A549 (cell line): ENCODE measurements around the gene FRMD3. TPM values are rescaled to one million over a fixed set of nuclear protein-coding genes. Genes with fewer than 3 reads are reported as not detected.

Experiments used
- ATAC-seq, 2 experiments: fragments of 200-7000 bp in 1 of 2; fragments of >200 bp in 1 of 2; cut with Nextera tagmentation in 1 of 2; cut with Tn5 transposase in 1 of 2; 3 replicates each; pipeline versions ENCODE4 v1.8.0 to v1.9.1; 2018 to 2020; ENCODE audit warnings: mild to moderate bottlenecking in 1 of 2, moderate library complexity in 1 of 2
- CTCF ChIA-PET: fragments of 300-600 bp; sonication (Branson Sonifier 250); formaldehyde crosslinking; extraction: SDS; loops from one replicate; lab custom pipeline; 2021; ENCODE audit warnings: antibody characterized with exemption, inconsistent platforms; lab: Yijun Ruan, JAX
- POLR2A ChIA-PET: fragments of 350-600 bp; formaldehyde crosslinking; extraction: SDS; loops from one replicate; lab custom pipeline; 2021; ENCODE audit warnings: antibody characterized with exemption, inconsistent platforms; lab: Yijun Ruan, JAX
- DNase-seq, 2 experiments: peaks; one replicate each; pipeline versions ENCODE4 v3.0.0 to v3.0.0-alpha.2; 2011 to 2016; ENCODE audit warnings: low read depth in 1 of 2, low spot score in 1 of 2
- FAIRE-seq: peaks from 2 replicates; lab custom pipeline; 2011; peaks lifted over from hg19 to GRCh38; lab: Jason Lieb, UNC
- H3K27ac ChIP-seq, 2 experiments: fragments of >200 bp; sonication (Bioruptor Twin); formaldehyde crosslinking; 3 replicates each; pipeline ENCODE4 v1.5.1; 2016 to 2017
- H3K4me1 ChIP-seq: fragments of >200 bp; sonication (Bioruptor Twin); formaldehyde crosslinking; 3 replicates; pipeline ENCODE4 v1.6.1; 2016
- H3K4me2 ChIP-seq: fragments of >200 bp; sonication (Bioruptor Twin); formaldehyde crosslinking; 3 replicates; pipeline ENCODE4 v1.6.1; 2016
- H3K4me3 ChIP-seq: fragments of >200 bp; sonication (Bioruptor Twin); formaldehyde crosslinking; 3 replicates; pipeline ENCODE4 v1.5.1; 2016
- H3K9me3 ChIP-seq: fragments of >200 bp; sonication (Bioruptor Twin); formaldehyde crosslinking; 3 replicates; pipeline ENCODE4 v1.6.1; 2016
- BCL3 ChIP-seq: fragments of >200 bp; sonication (Bioruptor Twin); formaldehyde crosslinking; IDR thresholded peaks from 3 replicates; pipeline ENCODE4 v1.6.1; 2016
- CEBPB ChIP-seq, 2 experiments: fragments of >200 bp in 1 of 2; sonication (Bioruptor Twin) in 1 of 2; formaldehyde crosslinking in 1 of 2; IDR thresholded peaks; 2 replicates each; pipeline ENCODE4 v1.6.1; 2012 to 2016
- CHD4 ChIP-seq: fragments of 200-600 bp; sonication (generic); IDR thresholded peaks from 2 replicates; pipeline ENCODE4 v1.6.1; 2016; ENCODE audit warnings: antibody characterized with exemption, mild to moderate bottlenecking, borderline replicate concordance
- E2F6 ChIP-seq: IDR thresholded peaks from 2 replicates; pipeline ENCODE4 v1.6.1; 2012; ENCODE audit warnings: low read depth, borderline replicate concordance
- EHMT2 ChIP-seq: fragments of 200-600 bp; sonication (generic); IDR thresholded peaks from 2 replicates; pipeline ENCODE4 v1.6.1; 2016; ENCODE audit warnings: antibody characterized with exemption, low read depth, mild to moderate bottlenecking, moderate library complexity
- ESRRA ChIP-seq: fragments of 150-350 bp; IDR thresholded peaks from 2 replicates; pipeline ENCODE4 v1.6.1; 2014; ENCODE audit warnings: mild to moderate bottlenecking, low read length, borderline replicate concordance
- FOSL2 ChIP-seq, 2 experiments: fragments of 450-650 bp in 1 of 2; fragments of >200 bp in 1 of 2; sonication (Bioruptor Twin) in 1 of 2; formaldehyde crosslinking; IDR thresholded peaks; 2 replicates each; pipeline versions ENCODE4 v1.5.0 to v1.6.1; 2016 to 2020; ENCODE audit warnings: mild to moderate bottlenecking in 1 of 2, moderate library complexity in 1 of 2
- GATA3 ChIP-seq: IDR thresholded peaks from 2 replicates; pipeline ENCODE4 v1.6.1; 2012; ENCODE audit warnings: borderline replicate concordance
- HES2 ChIP-seq: fragments of >200 bp; sonication (Bioruptor Twin); formaldehyde crosslinking; IDR thresholded peaks from 2 replicates; pipeline ENCODE4 v1.6.1; 2016
- HOXA7 ChIP-seq: fragments of 250-450 bp; sonication (Bioruptor Pico); IDR thresholded peaks from 2 replicates; pipeline ENCODE4 v1.5.0; 2020; ENCODE audit warnings: mild to moderate bottlenecking, moderate library complexity
- HOXB5 ChIP-seq: fragments of 250-450 bp; sonication (Bioruptor Pico); IDR thresholded peaks from 2 replicates; pipeline ENCODE4 v1.5.0; 2020; ENCODE audit warnings: mild to moderate bottlenecking, moderate library complexity
- KDM1A ChIP-seq: fragments of 200-600 bp; sonication (generic); IDR thresholded peaks from 2 replicates; pipeline ENCODE4 v1.6.1; 2016; ENCODE audit warnings: low read depth, mild to moderate bottlenecking
- KDM5A ChIP-seq: fragments of 200-600 bp; sonication (generic); IDR thresholded peaks from 2 replicates; pipeline ENCODE4 v1.6.1; 2016; ENCODE audit warnings: antibody characterized with exemption, mild to moderate bottlenecking
- MAZ ChIP-seq: fragments of 150-350 bp; IDR thresholded peaks from 2 replicates; pipeline ENCODE4 v1.6.1; 2014; ENCODE audit warnings: antibody characterized with exemption, low read depth, low read length, borderline replicate concordance
- MYC ChIP-seq: IDR thresholded peaks from 2 replicates; pipeline ENCODE4 v1.6.1; 2012; ENCODE audit warnings: mild to moderate bottlenecking, inconsistent platforms, low read length, improper control_type of control experiment, borderline replicate concordance
- PBX3 ChIP-seq: IDR thresholded peaks from 2 replicates; pipeline ENCODE4 v1.6.1; 2012
- POLR2A ChIP-seq: IDR thresholded peaks from 2 replicates; pipeline ENCODE4 v1.6.1; 2012; ENCODE audit warnings: mild to moderate bottlenecking, low read length
- RAD21 ChIP-seq, 2 experiments: fragments of >200 bp in 1 of 2; sonication (Bioruptor Twin) in 1 of 2; formaldehyde crosslinking in 1 of 2; IDR thresholded peaks in 1 of 2; conservative IDR thresholded peaks in 1 of 2; 2 replicates in 1 of 2; 3 replicates in 1 of 2; pipeline ENCODE4 v1.6.1; 2012 to 2018; ENCODE audit warnings: inconsistent platforms in 1 of 2
- RARB ChIP-seq: fragments of 250-450 bp; sonication (Bioruptor Pico); IDR thresholded peaks from 2 replicates; pipeline ENCODE4 v1.8.0; 2021; ENCODE audit warnings: mild to moderate bottlenecking, moderate library complexity
- RCOR1 ChIP-seq: fragments of 150-350 bp; IDR thresholded peaks from 2 replicates; pipeline ENCODE4 v1.6.1; 2014; ENCODE audit warnings: antibody characterized with exemption, low read length, low read depth
- RFX5 ChIP-seq: fragments of 450-650 bp; IDR thresholded peaks from 2 replicates; pipeline ENCODE4 v1.7.1; 2014; ENCODE audit warnings: antibody characterized with exemption, mild to moderate bottlenecking, moderate library complexity
- RNF2 ChIP-seq: fragments of 200-600 bp; sonication (generic); IDR thresholded peaks from 2 replicates; pipeline ENCODE4 v1.6.1; 2016; ENCODE audit warnings: low read depth, mild to moderate bottlenecking, antibody characterized with exemption, moderate library complexity, borderline replicate concordance
- TFCP2L1 ChIP-seq: fragments of 250-450 bp; sonication (Bioruptor Pico); IDR thresholded peaks from 2 replicates; pipeline ENCODE4 v1.5.0; 2021; ENCODE audit warnings: mild to moderate bottlenecking
- ZFP36 ChIP-seq: fragments of 450-650 bp; IDR thresholded peaks from 2 replicates; pipeline ENCODE4 v1.6.1; 2014; ENCODE audit warnings: borderline replicate concordance; ENCODE audit not compliant: partially characterized antibody
- ZNF302 ChIP-seq: fragments of 250-450 bp; sonication (Bioruptor Pico); IDR thresholded peaks from 2 replicates; pipeline ENCODE4 v1.9.0; 2021; ENCODE audit warnings: inconsistent platforms, mild to moderate bottlenecking, moderate library complexity
- ZSCAN20 ChIP-seq: fragments of 250-450 bp; sonication (Bioruptor Pico); IDR thresholded peaks from 2 replicates; pipeline ENCODE4 v1.8.0; 2022; ENCODE audit warnings: mild to moderate bottlenecking, moderate library complexity
- WGBS: methylation state at CpG from one replicate; pipeline ENCODE4 v1.1.6; 2017; ENCODE audit errors: missing lambda C conversion rate; 5-methylcytosine and 5-hydroxymethylcytosine counted together
- polyA plus RNA-seq, 4 experiments: library from polyadenylated mRNA; depleted of rRNA in 3 of 4; stranded (reverse); fragments of >200 nt; fragmentation: RNase III in 1 of 4; extraction: RNeasy Plus Mini Kit Qiagen cat#74134 plus additional on column Dnase treatment in 1 of 4; gene quantifications; 2 replicates in 3 of 4; 3 replicates in 1 of 4; pipeline ENCODE4 v1.2.3, GENCODE V29; 2011 to 2017

Gene FRMD3
- polyA plus RNA-seq, 2 of the 4 experiments (the other 2 are of a cell fraction): 1.7 to 3.3 TPM

GRCh38 chr9:83323148-83323547 lies 215.1 kb downstream of the FRMD3 start:
- H3K4me3 ChIP-seq: no peak overlapping the region
- TF ChIP-seq ESRRA: no peak
- no peak for TF ChIP-seq FOSL2 (IDR thresholded peaks at IDR 0.05)
- no peak for TF ChIP-seq FOSL2 (CRISPR knock-in tag; IDR thresholded peaks at IDR 0.05)
- no peak for TF ChIP-seq RAD21 (conservative IDR thresholded peaks at IDR 0.05 in 1 of 2, IDR thresholded peaks at IDR 0.05 in 1 of 2)
- TF ChIP-seq BCL3: no peak
- TF ChIP-seq RCOR1: no peak
- no peak for TF ChIP-seq MAZ
- TF ChIP-seq EHMT2: no peak
- TF ChIP-seq RARB (CRISPR knock-in tag): no peak
- no peak for TF ChIP-seq ZSCAN20 (CRISPR knock-in tag)
- TF ChIP-seq ZFP36: no peak
- TF ChIP-seq MYC: no peak
- TF ChIP-seq, all 56 proteins: peak for 0
- Histone ChIP-seq H3K9me3 (peaks cover 6% of the 10 kb centered on the region; the same call in 2 of the 3 replicates), H3K4me2 (no peak overlapping the region), H3K4me1 (peaks cover 12% of the 10 kb centered on the region; the same call in 2 of the 3 replicates), H3K27ac (no peak overlapping the region)
- 37% methylated on average over 3 of the region's 3 CpGs for WGBS
- ATAC-seq: no peak
- no peak for DNase-seq
- no peak for FAIRE-seq
- CTCF ChIA-PET: interaction anchor here (1.3 kb wide), 1 partner anchor 11 kb away, joined by 6 read pairs; no protein-coding TSS in a partner anchor
- POLR2A ChIA-PET: no interaction called here

- H3K27ac ChIP-seq: no peak overlapping the region
- no peak for TF ChIP-seq RNF2
- TF ChIP-seq HOXA7 (CRISPR knock-in tag): no peak
- TF ChIP-seq RFX5: no peak
- TF ChIP-seq PBX3: no peak
- no peak for TF ChIP-seq CHD4
- TF ChIP-seq KDM1A: no peak
- no peak for TF ChIP-seq GATA3
- no peak for TF ChIP-seq FOSL2 (IDR thresholded peaks at IDR 0.05)
- no peak for TF ChIP-seq FOSL2 (CRISPR knock-in tag; IDR thresholded peaks at IDR 0.05)
- no peak for TF ChIP-seq HOXB5
- no peak for TF ChIP-seq CEBPB (IDR thresholded peaks at IDR 0.05)
- TF ChIP-seq E2F6: no peak
- no peak for TF ChIP-seq RAD21 (conservative IDR thresholded peaks at IDR 0.05 in 1 of 2, IDR thresholded peaks at IDR 0.05 in 1 of 2)
- no peak for TF ChIP-seq ESRRA
- no peak for TF ChIP-seq HES2
- no peak for TF ChIP-seq POLR2A
- no peak for TF ChIP-seq RCOR1
- TF ChIP-seq KDM5A: no peak
- no peak for TF ChIP-seq TFCP2L1 (CRISPR knock-in tag)
- TF ChIP-seq ZNF302 (CRISPR knock-in tag): no peak
- peaks cover 6% of the 10 kb centered on the region; the same call in 2 of the 3 replicates for H3K9me3 ChIP-seq
- 53% methylated on average over 1 of the region's 1 CpG for WGBS
- FAIRE-seq (no peak), ATAC-seq (no peak), DNase-seq (no peak)
- no peak overlapping the region for H3K4me3 ChIP-seq
- peaks cover 6% of the 10 kb centered on the region; the same call in 2 of the 3 replicates for H3K4me1 ChIP-seq
- ChIA-PET POLR2A (no interaction called here), CTCF (interaction anchor here (1.3 kb wide), 1 partner anchor 11 kb away, joined by 6 read pairs; no protein-coding TSS in a partner anchor)
- H3K4me2 ChIP-seq: no peak overlapping the region
Measured at GRCh38 chr9:83322438-83322837, 215.8 kb downstream of the FRMD3 start.
